GM12878 (cell line): ENCODE data around the gene RNF113B. TPM values are rescaled to one million over a fixed set of nuclear protein-coding genes. Genes with fewer than 3 reads are reported as not detected.

Experiments
- ATAC-seq: fragments of 200-7000 bp; cut with Tn5 transposase; 3 replicates; pipeline ENCODE4 v1.9.1; 2020; ENCODE audit warnings: mild to moderate bottlenecking, moderate library complexity
- BruUV-seq: library from RNA; stranded (reverse); fragments of 400-500 nt; replicated peaks from 2 replicates; lab custom pipeline; 2021; lab: Mats Ljungman, UMichigan
- CTCF ChIA-PET: fragments of 300-600 bp; sonication (Branson Sonifier 250); formaldehyde crosslinking; extraction: SDS; loops from one replicate; lab custom pipeline; 2021; ENCODE audit warnings: inconsistent platforms; lab: Yijun Ruan, JAX
- POLR2A ChIA-PET: fragments of 350-600 bp; formaldehyde crosslinking; extraction: SDS; loops from one replicate; lab custom pipeline; 2021; ENCODE audit warnings: inconsistent platforms; lab: Charles Lee
- RAD21 ChIA-PET: fragments of 300-600 bp; sonication (Branson Sonifier 250); formaldehyde crosslinking; loops from one replicate; lab custom pipeline; 2023; ENCODE audit warnings: antibody characterized with exemption; ENCODE audit not compliant: unreplicated experiment; lab: Charles Lee
- SMC1A ChIA-PET: fragments of 300-600 bp; sonication (Branson Sonifier 250); formaldehyde crosslinking; loops from one replicate; lab custom pipeline; 2023; ENCODE audit not compliant: unreplicated experiment, uncharacterized antibody; lab: Charles Lee
- DNase-seq: peaks from one replicate; pipeline ENCODE4 v3.0.0-alpha.2; 2011; ENCODE audit warnings: low read depth, low spot score
- FAIRE-seq: peaks from 3 replicates; lab custom pipeline; 2011; peaks lifted over from hg19 to GRCh38; lab: Jason Lieb, UNC
- H2AFZ ChIP-seq: 2 replicates; pipeline ENCODE4 v1.6.0; 2011; ENCODE audit warnings: low read depth, low read length, control low read depth; ENCODE audit not compliant: control insufficient read depth
- H3K27ac ChIP-seq: 2 replicates; pipeline ENCODE4 v1.5.1; 2011; ENCODE audit warnings: control low read depth; ENCODE audit not compliant: control insufficient read depth, insufficient read depth
- H3K27me3 ChIP-seq, 2 experiments: replicated peaks in 1 of 2; 2 replicates each; pipeline versions ENCODE4 v1.6.0 to v1.6.1; 2011; ENCODE audit warnings: low read length in 1 of 2; ENCODE audit not compliant: control insufficient read depth in 2 of 2, insufficient read depth in 2 of 2
- H3K36me3 ChIP-seq, 2 experiments: 2 replicates each; pipeline ENCODE4 v1.5.1; 2011; ENCODE audit warnings: low read length in 1 of 2; ENCODE audit not compliant: control insufficient read depth in 2 of 2, insufficient read depth in 2 of 2
- H3K4me1 ChIP-seq: 2 replicates; pipeline ENCODE4 v1.6.1; 2011; ENCODE audit warnings: mild to moderate bottlenecking, low read length, moderate library complexity, mixed read lengths; ENCODE audit not compliant: control insufficient read depth, insufficient read depth
- H3K4me2 ChIP-seq: 2 replicates; pipeline ENCODE4 v1.6.0; 2011; ENCODE audit warnings: control low read depth; ENCODE audit not compliant: control insufficient read depth, insufficient read depth
- H3K4me3 ChIP-seq: fragments of 200-600 bp; sonication (generic); 2 replicates; pipeline ENCODE4 v1.5.1; 2016
- H3K79me2 ChIP-seq: 2 replicates; pipeline ENCODE4 v1.6.0; 2011; ENCODE audit warnings: low read length; ENCODE audit not compliant: control insufficient read depth, insufficient read depth
- H3K9ac ChIP-seq: 2 replicates; pipeline ENCODE4 v1.8.0; 2011; ENCODE audit warnings: low read length, control low read depth, mixed read lengths; ENCODE audit not compliant: control insufficient read depth, insufficient read depth
- H3K9me3 ChIP-seq: replicated peaks from 3 replicates; pipeline ENCODE4 v1.5.1; 2011; ENCODE audit warnings: mild to moderate bottlenecking, low read length; ENCODE audit not compliant: control insufficient read depth, insufficient read depth
- H4K20me1 ChIP-seq: 2 replicates; pipeline ENCODE4 v1.6.0; 2011; ENCODE audit not compliant: control insufficient read depth, insufficient read depth
- CHD4 ChIP-seq: fragments of 200-600 bp; sonication (generic); IDR thresholded peaks from 2 replicates; pipeline ENCODE4 v1.6.1; 2016; ENCODE audit warnings: mild to moderate bottlenecking
- ELK1 ChIP-seq: IDR thresholded peaks from 2 replicates; pipeline ENCODE4 v1.6.1; 2012; ENCODE audit warnings: low read depth, low read length, improper control_type of control experiment
- NFYB ChIP-seq: IDR thresholded peaks from 2 replicates; pipeline ENCODE4 v1.6.1; 2011; ENCODE audit warnings: low read depth, mild to moderate bottlenecking, low read length, improper control_type of control experiment, moderate library complexity; ENCODE audit not compliant: insufficient read depth
- PAX8 ChIP-seq: fragments of 450-650 bp; IDR thresholded peaks from 2 replicates; pipeline ENCODE4 v1.6.1; 2017; ENCODE audit warnings: mild to moderate bottlenecking, moderate library complexity
- POLR2AphosphoS5 ChIP-seq: IDR thresholded peaks from 2 replicates; pipeline ENCODE4 v1.6.1; 2011; ENCODE audit warnings: mild to moderate bottlenecking, low read length, inconsistent platforms
- WGBS: methylation state at CpG from one replicate; pipeline ENCODE4 v1.1.6; 2016; ENCODE audit warnings: low lambda C conversion rate; ENCODE audit not compliant: insufficient replicate concordance, insufficient coverage; ENCODE audit errors: missing lambda C conversion rate; 5-methylcytosine and 5-hydroxymethylcytosine counted together
- in situ Hi-C: fragments of 300-500 bp; cut with MboI; formaldehyde crosslinking; loops from 9 replicates; pipeline ENCODE4 v1.14.3; 2018; ENCODE audit warnings: mixed read lengths
- intact Hi-C: fragments of 100-400 bp; cut with micrococcal nuclease; formaldehyde crosslinking; loops from one replicate; pipeline ENCODE4 v1.14.2; 2022; ENCODE audit not compliant: unreplicated experiment
- polyA plus RNA-seq, 11 experiments: library from polyadenylated mRNA; depleted of rRNA in 4 of 11; unstranded in 6 of 11; stranded (reverse) in 5 of 11; fragments of >200 nt; fragmentation: Nextera tagmentation in 4 of 11; fragmentation: Illumina TruSeq in 1 of 11; extraction: Ambion mirVana in 4 of 11; extraction: Trizol in 1 of 11; gene quantifications; 1 replicate in 1 of 11; 2 replicates in 10 of 11; pipeline versions ENCODE4 v1.2.1 to v1.2.3, GENCODE V29; 2011 to 2016; ENCODE audit warnings: inconsistent platforms in 2 of 11, missing spikeins in 2 of 11, low read depth in 1 of 11
- total RNA-seq, 4 experiments: library from RNA; depleted of rRNA in 3 of 4; stranded (reverse); fragments of >200 nt in 3 of 4; fragmentation: Illumina TruSeq in 1 of 4; extraction: Trizol in 1 of 4; gene quantifications; 2 replicates each; pipeline versions ENCODE4 v1.2.1 to v1.2.3, GENCODE V29; 2013 to 2021

RNF113B gene
- total and polyA plus RNA-seq, 10 of the 15 experiments (the other 5 are each of a cell fraction or from before 2014, with no cell fraction given) = not detected

- no peaks in the 10 kb centered on the region for H3K36me3 ChIP-seq
- H2AFZ ChIP-seq = no peak overlapping the region
- in situ Hi-C loops (no loop called here), intact Hi-C loops (no loop called here)
- H3K9ac ChIP-seq = no peak overlapping the region
- no peaks in the 10 kb centered on the region; the same call in 2 of the 3 replicates for H3K9me3 ChIP-seq
- H3K27ac ChIP-seq = no peak overlapping the region
- no peak overlapping the region for H3K4me2 ChIP-seq
- no peaks in the 10 kb centered on the region for H3K4me1 ChIP-seq
- ChIA-PET CTCF (interaction anchor here (1.2 to 1.9 kb wide), 2 partner anchors 21 to 24 kb away, joined by 3 to 5 read pairs; no protein-coding TSS in a partner anchor), SMC1A (interaction anchor here (1.0 to 3.6 kb wide), 7 partner anchors 10 to 81 kb away, joined by 3 to 18 read pairs (median 4); no protein-coding TSS in a partner anchor), POLR2A (interaction anchor here (0.6 to 2.3 kb wide), 3 partner anchors 10 to 54 kb away, joined by 3 to 6 read pairs (median 3); no protein-coding TSS in a partner anchor), RAD21 (interaction anchor here (1.1 kb wide), 1 partner anchor 56 kb away, joined by 3 read pairs; no protein-coding TSS in a partner anchor)
- BruUV-seq = no TSS peak
- no peaks in the 10 kb centered on the region for H4K20me1 ChIP-seq
- DNase-seq (no peak), ATAC-seq (no peak), FAIRE-seq (no peak)
- no peaks in the 10 kb centered on the region for H3K79me2 ChIP-seq
- H3K27me3 ChIP-seq = no peaks in the 10 kb centered on the region
- H3K4me3 ChIP-seq = no peak overlapping the region
- 23% methylated on average over 5 of the region's 5 CpGs for WGBS
- TF ChIP-seq PAX8 (no peak), CHD4 (no peak), POLR2AphosphoS5 (no peak), ELK1 (no peak), NFYB (no peak)
These were observed 23.3 kb upstream of the RNF113B start for GRCh38 chr13:98200211-98200878.
